Tibial nerve (tissue), 4 donors: Measurements from ENCODE around the gene NEMP2. TPM values are rescaled to one million over a fixed set of nuclear protein-coding genes. Genes with fewer than 3 reads are reported as not detected.
"Not testable (repeated sequence)": the region's sequence is repeated elsewhere in the genome, so short reads cannot be mapped to it uniquely, and the experiment has no call there.

ENCODE experiments used
- DNase-seq, 2 donors: peaks; one replicate each; pipeline ENCODE4 v3.0.0-alpha.2; 2019; ENCODE audit warnings: low spot score in 2 of 2
- H3K27ac ChIP-seq, 4 donors: fragments of 200-600 bp; sonication (generic) in 3 of 4; one replicate each; pipeline ENCODE4 v1.5.1; 2017 to 2019; ENCODE audit warnings: mild to moderate bottlenecking in 1 of 4
- H3K27me3 ChIP-seq, 2 donors: fragments of 200-600 bp; sonication (generic) in 1 of 2; one replicate each; pipeline versions ENCODE4 v1.5.1 to v1.6.0; 2017 to 2019
- H3K36me3 ChIP-seq, 3 donors: fragments of 200-600 bp; sonication (generic); one replicate each; pipeline ENCODE4 v1.5.1; 2018 to 2019
- H3K4me1 ChIP-seq, 4 donors: fragments of 200-600 bp; sonication (generic) in 3 of 4; one replicate each; pipeline ENCODE4 v1.5.1; 2017 to 2019
- H3K4me3 ChIP-seq, 4 donors: fragments of 200-600 bp; sonication (generic) in 3 of 4; one replicate each; pipeline ENCODE4 v1.5.1; 2017 to 2019; ENCODE audit warnings: mild to moderate bottlenecking in 1 of 4, moderate library complexity in 1 of 4
- H3K9me3 ChIP-seq, 4 donors: fragments of 200-600 bp; sonication (generic) in 3 of 4; one replicate each; pipeline ENCODE4 v1.5.1; 2017 to 2019
- EP300 ChIP-seq, 2 donors: sonication (generic); formaldehyde crosslinking; IDR thresholded peaks; one replicate each; pipeline ENCODE4 v1.6.1; 2017; ENCODE audit warnings: antibody characterized with exemption in 2 of 2, mild to moderate bottlenecking in 1 of 2
- POLR2A ChIP-seq, 2 donors: fragments of 450-650 bp; IDR thresholded peaks; one replicate each; pipeline ENCODE4 v1.6.1; 2017; ENCODE audit warnings: antibody characterized with exemption in 2 of 2, mild to moderate bottlenecking in 2 of 2, moderate library complexity in 2 of 2
- WGBS, 2 donors: methylation state at CpG; one replicate each; pipeline ENCODE4 v1.1.5; 2018; 5-methylcytosine and 5-hydroxymethylcytosine counted together
- total RNA-seq, 4 donors: library from RNA; depleted of rRNA; stranded (reverse); fragments of >200 nt; gene quantifications; one replicate each; pipeline ENCODE4 v1.1.0, GENCODE V29; 2016
- TF ChIP-seq, protein P1 (sequence below), 5 experiments: fragments of 200-600 bp in 3 of 5; fragments of 450-650 bp in 2 of 5; sonication (generic) in 3 of 5; IDR thresholded peaks; one replicate each; pipeline ENCODE4 v1.5.1; 2016 to 2019; ENCODE audit warnings: antibody characterized with exemption in 5 of 5, mild to moderate bottlenecking in 3 of 5, moderate library complexity in 2 of 5

The NEMP2 gene
- total RNA-seq, 4 donors from 2014 or later: 1.8 to 7.2 (median 3.1) TPM

DNA sequence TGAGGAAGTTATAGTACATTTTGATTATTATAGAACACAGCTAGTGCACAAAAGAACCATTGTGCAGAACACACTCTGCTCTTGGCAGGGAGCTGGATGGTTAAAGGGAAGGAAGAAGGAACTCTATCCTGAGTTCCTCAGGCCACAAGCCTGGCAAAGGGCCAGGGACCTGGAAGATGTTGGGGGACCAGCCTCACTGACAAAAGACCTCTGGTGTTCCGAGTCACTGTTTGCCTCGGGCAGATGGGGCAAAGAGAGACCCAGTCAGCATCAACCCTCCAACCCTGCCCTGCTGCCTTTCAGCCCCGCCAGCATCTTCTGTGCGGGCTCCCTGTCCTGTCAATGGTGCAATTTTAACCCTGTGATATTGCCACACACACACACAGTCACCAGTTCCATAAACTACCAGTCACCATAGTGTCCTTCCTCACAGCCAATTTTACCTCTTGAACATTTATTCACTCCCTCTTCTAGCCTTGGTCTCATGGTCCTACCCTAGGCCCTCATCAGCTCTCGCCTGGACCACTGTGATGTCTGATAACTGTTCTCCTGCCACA lies 21.9 kb downstream of the NEMP2 start:
- TF ChIP-seq, protein P1, sequence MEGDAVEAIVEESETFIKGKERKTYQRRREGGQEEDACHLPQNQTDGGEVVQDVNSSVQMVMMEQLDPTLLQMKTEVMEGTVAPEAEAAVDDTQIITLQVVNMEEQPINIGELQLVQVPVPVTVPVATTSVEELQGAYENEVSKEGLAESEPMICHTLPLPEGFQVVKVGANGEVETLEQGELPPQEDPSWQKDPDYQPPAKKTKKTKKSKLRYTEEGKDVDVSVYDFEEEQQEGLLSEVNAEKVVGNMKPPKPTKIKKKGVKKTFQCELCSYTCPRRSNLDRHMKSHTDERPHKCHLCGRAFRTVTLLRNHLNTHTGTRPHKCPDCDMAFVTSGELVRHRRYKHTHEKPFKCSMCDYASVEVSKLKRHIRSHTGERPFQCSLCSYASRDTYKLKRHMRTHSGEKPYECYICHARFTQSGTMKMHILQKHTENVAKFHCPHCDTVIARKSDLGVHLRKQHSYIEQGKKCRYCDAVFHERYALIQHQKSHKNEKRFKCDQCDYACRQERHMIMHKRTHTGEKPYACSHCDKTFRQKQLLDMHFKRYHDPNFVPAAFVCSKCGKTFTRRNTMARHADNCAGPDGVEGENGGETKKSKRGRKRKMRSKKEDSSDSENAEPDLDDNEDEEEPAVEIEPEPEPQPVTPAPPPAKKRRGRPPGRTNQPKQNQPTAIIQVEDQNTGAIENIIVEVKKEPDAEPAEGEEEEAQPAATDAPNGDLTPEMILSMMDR (IDR thresholded peaks at IDR 0.05): no peak
- no peak for TF ChIP-seq EP300 (IDR thresholded peaks at IDR 0.05)
- TF ChIP-seq POLR2A (IDR thresholded peaks at IDR 0.05): no peak
- Histone ChIP-seq H3K9me3 (no peaks in the 10 kb centered on the region), H3K4me1 (no peaks in the 10 kb centered on the region), H3K27me3 (no peaks in the 10 kb centered on the region), H3K36me3 (peaks cover 0 to 6% (median 0%) of the 10 kb centered on the region in 3 donors), H3K27ac (no peak overlapping the region), H3K4me3 (no peak overlapping the region)
- 55 to 58% methylated on average over 5 of the region's 5 CpGs for WGBS, 2 donors
- no peak for DNase-seq

DNA sequence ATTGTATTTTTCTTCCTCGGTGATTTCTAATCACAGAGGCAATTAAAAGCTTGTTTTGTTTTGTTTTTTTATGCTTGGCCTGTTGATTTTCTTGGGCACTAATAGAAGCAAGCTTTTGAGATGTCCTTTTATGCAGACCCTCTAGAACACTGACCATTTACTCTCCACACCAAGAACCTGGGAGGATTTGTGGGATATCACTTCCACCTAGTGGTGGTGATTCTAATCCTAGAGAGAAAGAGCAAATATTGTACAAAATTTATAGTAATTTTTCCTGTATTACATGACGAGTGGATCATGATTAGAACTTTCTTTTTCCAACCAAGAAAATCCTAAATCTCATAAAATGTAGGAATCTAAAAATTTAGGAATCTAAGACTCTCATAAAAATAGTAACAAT lies 23.4 kb downstream of the NEMP2 start:
- no peak for DNase-seq
- peaks cover 0 to 12% (median 2%) of the 10 kb centered on the region in 4 donors for H3K4me1 ChIP-seq
- no peak overlapping the region for H3K27ac ChIP-seq
- WGBS, 2 donors: 40 to 42% methylated on average over 2 of the region's 2 CpGs
- peaks cover 0 to 10% (median 0%) of the 10 kb centered on the region in 3 donors for H3K36me3 ChIP-seq
- H3K9me3 ChIP-seq: no peaks in the 10 kb centered on the region
- H3K27me3 ChIP-seq: no peaks in the 10 kb centered on the region
- no peak overlapping the region for H3K4me3 ChIP-seq
- no peak for TF ChIP-seq EP300 (IDR thresholded peaks at IDR 0.05)
- no peak for TF ChIP-seq POLR2A (IDR thresholded peaks at IDR 0.05)
- TF ChIP-seq, protein P1 (IDR thresholded peaks at IDR 0.05): peak; percentile 34 to 65 (median 46)

DNA sequence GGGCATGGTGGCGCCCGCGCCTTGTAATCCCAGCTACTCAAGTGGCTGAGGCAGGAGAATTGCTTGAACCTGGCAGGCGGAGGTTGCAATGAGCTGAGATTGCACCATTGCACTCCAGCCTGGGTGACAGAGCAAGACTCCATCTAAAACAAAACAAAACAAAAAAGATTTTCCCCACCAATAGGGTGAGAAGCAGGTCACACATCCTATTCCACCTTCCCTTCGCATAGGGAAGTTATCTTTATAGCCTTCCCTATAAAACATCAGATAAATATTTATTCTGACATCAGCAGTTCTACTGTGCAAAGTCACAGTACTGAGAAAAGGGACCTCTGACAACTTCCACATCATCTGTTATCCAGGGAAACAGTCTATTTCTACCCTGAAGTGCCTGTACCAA lies 24.6 kb downstream of the NEMP2 start:
- DNase-seq, H3K27ac ChIP-seq, H3K9me3 ChIP-seq, H3K27me3 ChIP-seq, H3K4me3 ChIP-seq: not testable (repeated sequence)
- peaks cover 0 to 12% (median 2%) of the 10 kb centered on the region in 4 donors for H3K4me1 ChIP-seq
- WGBS, 2 donors: 86 to 94% methylated on average over 5 of the region's 5 CpGs
- H3K36me3 ChIP-seq: peaks cover 0 to 22% (median 0%) of the 10 kb centered on the region in 3 donors

DNA sequence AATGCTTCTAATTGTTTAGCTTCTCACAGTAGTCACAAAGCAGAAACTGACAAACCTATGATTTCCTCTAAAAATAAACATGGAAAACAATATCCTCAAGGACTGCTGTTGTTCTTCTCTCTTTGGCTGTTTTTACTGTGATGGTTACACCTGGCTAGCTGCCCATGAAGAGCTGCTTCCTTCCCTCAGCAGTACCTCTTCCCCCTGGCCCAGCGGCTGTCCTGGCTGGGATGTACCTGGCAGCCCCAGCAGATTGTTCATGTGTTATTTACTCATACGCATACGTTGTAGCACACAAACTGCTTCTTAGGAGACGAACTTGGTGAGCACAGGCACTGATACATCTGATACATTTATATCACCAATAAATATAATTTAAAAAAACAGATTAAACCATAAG lies 27.4 kb downstream of the NEMP2 start:
- Histone ChIP-seq H3K4me1 (peaks cover 0 to 12% (median 2%) of the 10 kb centered on the region in 4 donors), H3K36me3 (peaks cover 0 to 41% (median 0%) of the 10 kb centered on the region in 3 donors), H3K27ac (peak overlapping the region in 2 of 4 donors; percentile 21 to 23), H3K27me3 (no peaks in the 10 kb centered on the region), H3K4me3 (no peak overlapping the region), H3K9me3 (no peaks in the 10 kb centered on the region)
- TF ChIP-seq, protein P1 (IDR thresholded peaks at IDR 0.05): no peak
- no peak for TF ChIP-seq EP300 (IDR thresholded peaks at IDR 0.05)
- TF ChIP-seq POLR2A (IDR thresholded peaks at IDR 0.05): no peak
- WGBS, 2 donors: 69 to 71% methylated on average over 4 of the region's 4 CpGs
- no peak for DNase-seq

DNA sequence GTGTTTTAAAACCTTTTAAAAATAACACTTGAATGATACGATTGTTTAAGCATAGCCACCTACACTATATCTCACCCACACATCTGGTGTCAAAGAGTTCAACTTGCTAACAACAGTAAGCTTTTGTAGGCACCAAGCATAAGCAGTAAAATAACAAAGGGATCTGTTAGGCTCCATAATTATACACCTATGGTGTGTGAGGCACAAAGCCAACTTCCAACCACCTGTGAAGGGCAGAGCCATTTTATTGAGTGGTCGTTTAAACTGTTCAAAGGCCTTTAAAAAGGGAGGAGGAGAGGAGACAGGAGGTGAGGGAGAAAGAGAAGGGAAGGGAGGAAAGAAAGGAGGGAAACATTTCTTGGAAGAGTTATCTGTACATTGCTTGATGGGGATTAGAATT lies 27.9 kb downstream of the NEMP2 start:
- H3K4me1 ChIP-seq: peaks cover 0 to 12% (median 2%) of the 10 kb centered on the region in 4 donors
- H3K27ac ChIP-seq: peak overlapping the region in 2 of 4 donors; percentile 17 to 21
- H3K36me3 ChIP-seq: peaks cover 0 to 41% (median 0%) of the 10 kb centered on the region in 3 donors
- 26 to 46% methylated on average over 2 of the region's 2 CpGs for WGBS, 2 donors
- H3K9me3 ChIP-seq: no peaks in the 10 kb centered on the region
- no peaks in the 10 kb centered on the region for H3K27me3 ChIP-seq
- TF ChIP-seq EP300 (IDR thresholded peaks at IDR 0.05) (no peak), POLR2A (IDR thresholded peaks at IDR 0.05) (no peak)
- TF ChIP-seq, protein P1 (IDR thresholded peaks at IDR 0.05): no peak
- no peak for DNase-seq
- no peak overlapping the region for H3K4me3 ChIP-seq
